GM12878 (cell line): ENCODE measurements around the gene SORCS2. TPM values are rescaled to one million over a fixed set of nuclear protein-coding genes. Genes with fewer than 3 reads are reported as not detected.
A peak's percentile ranks its signal among the peaks of the same experiment; 100 is the strongest.

Experiments used
- ATAC-seq: fragments of 200-7000 bp; cut with Tn5 transposase; 3 replicates; pipeline ENCODE4 v1.9.1; 2020; ENCODE audit warnings: mild to moderate bottlenecking, moderate library complexity
- BruUV-seq: library from RNA; stranded (reverse); fragments of 400-500 nt; replicated peaks from 2 replicates; lab custom pipeline; 2021; lab: Mats Ljungman, UMichigan
- CTCF ChIA-PET: fragments of 300-600 bp; sonication (Branson Sonifier 250); formaldehyde crosslinking; extraction: SDS; loops from one replicate; lab custom pipeline; 2021; ENCODE audit warnings: inconsistent platforms; lab: Yijun Ruan, JAX
- POLR2A ChIA-PET: fragments of 350-600 bp; formaldehyde crosslinking; extraction: SDS; loops from one replicate; lab custom pipeline; 2021; ENCODE audit warnings: inconsistent platforms; lab: Charles Lee
- RAD21 ChIA-PET: fragments of 300-600 bp; sonication (Branson Sonifier 250); formaldehyde crosslinking; loops from one replicate; lab custom pipeline; 2023; ENCODE audit warnings: antibody characterized with exemption; ENCODE audit not compliant: unreplicated experiment; lab: Charles Lee
- SMC1A ChIA-PET: fragments of 300-600 bp; sonication (Branson Sonifier 250); formaldehyde crosslinking; loops from one replicate; lab custom pipeline; 2023; ENCODE audit not compliant: unreplicated experiment, uncharacterized antibody; lab: Charles Lee
- DNase-seq: peaks from one replicate; pipeline ENCODE4 v3.0.0-alpha.2; 2011; ENCODE audit warnings: low read depth, low spot score
- FAIRE-seq: peaks from 3 replicates; lab custom pipeline; 2011; peaks lifted over from hg19 to GRCh38; lab: Jason Lieb, UNC
- H2AFZ ChIP-seq: 2 replicates; pipeline ENCODE4 v1.6.0; 2011; ENCODE audit warnings: low read depth, low read length, control low read depth; ENCODE audit not compliant: control insufficient read depth
- H3K27ac ChIP-seq: 2 replicates; pipeline ENCODE4 v1.5.1; 2011; ENCODE audit warnings: control low read depth; ENCODE audit not compliant: control insufficient read depth, insufficient read depth
- H3K27me3 ChIP-seq, 2 experiments: replicated peaks in 1 of 2; 2 replicates each; pipeline versions ENCODE4 v1.6.0 to v1.6.1; 2011; ENCODE audit warnings: low read length in 1 of 2; ENCODE audit not compliant: control insufficient read depth in 2 of 2, insufficient read depth in 2 of 2
- H3K36me3 ChIP-seq, 2 experiments: 2 replicates each; pipeline ENCODE4 v1.5.1; 2011; ENCODE audit warnings: low read length in 1 of 2; ENCODE audit not compliant: control insufficient read depth in 2 of 2, insufficient read depth in 2 of 2
- H3K4me1 ChIP-seq: 2 replicates; pipeline ENCODE4 v1.6.1; 2011; ENCODE audit warnings: mild to moderate bottlenecking, low read length, moderate library complexity, mixed read lengths; ENCODE audit not compliant: control insufficient read depth, insufficient read depth
- H3K4me2 ChIP-seq: 2 replicates; pipeline ENCODE4 v1.6.0; 2011; ENCODE audit warnings: control low read depth; ENCODE audit not compliant: control insufficient read depth, insufficient read depth
- H3K4me3 ChIP-seq: fragments of 200-600 bp; sonication (generic); 2 replicates; pipeline ENCODE4 v1.5.1; 2016
- H3K79me2 ChIP-seq: 2 replicates; pipeline ENCODE4 v1.6.0; 2011; ENCODE audit warnings: low read length; ENCODE audit not compliant: control insufficient read depth, insufficient read depth
- H3K9ac ChIP-seq: 2 replicates; pipeline ENCODE4 v1.8.0; 2011; ENCODE audit warnings: low read length, control low read depth, mixed read lengths; ENCODE audit not compliant: control insufficient read depth, insufficient read depth
- H3K9me3 ChIP-seq: replicated peaks from 3 replicates; pipeline ENCODE4 v1.5.1; 2011; ENCODE audit warnings: mild to moderate bottlenecking, low read length; ENCODE audit not compliant: control insufficient read depth, insufficient read depth
- H4K20me1 ChIP-seq: 2 replicates; pipeline ENCODE4 v1.6.0; 2011; ENCODE audit not compliant: control insufficient read depth, insufficient read depth
- CTCF ChIP-seq, 3 experiments: IDR thresholded peaks in 2 of 3; conservative IDR thresholded peaks in 1 of 3; 2 replicates each; pipeline ENCODE4 v1.5.1; 2011; ENCODE audit warnings: low read depth in 3 of 3, low read length in 3 of 3, mild to moderate bottlenecking in 3 of 3, control low read depth in 2 of 3, moderate library complexity in 2 of 3, inconsistent platforms in 1 of 3, mixed read lengths in 1 of 3; ENCODE audit not compliant: control insufficient read depth in 2 of 3, insufficient read depth in 1 of 3; ENCODE audit errors: extremely low read depth in 1 of 3
- ESRRA ChIP-seq: IDR thresholded peaks from 2 replicates; pipeline ENCODE4 v1.6.1; 2012; ENCODE audit warnings: mild to moderate bottlenecking, low read length, improper control_type of control experiment
- RAD21 ChIP-seq: IDR thresholded peaks from 2 replicates; pipeline ENCODE4 v1.6.1; 2011; ENCODE audit warnings: mild to moderate bottlenecking, low read depth, low read length, moderate library complexity; ENCODE audit not compliant: insufficient read depth
- WGBS: methylation state at CpG from one replicate; pipeline ENCODE4 v1.1.6; 2016; ENCODE audit warnings: low lambda C conversion rate; ENCODE audit not compliant: insufficient replicate concordance, insufficient coverage; ENCODE audit errors: missing lambda C conversion rate; 5-methylcytosine and 5-hydroxymethylcytosine counted together
- in situ Hi-C: fragments of 300-500 bp; cut with MboI; formaldehyde crosslinking; loops from 9 replicates; pipeline ENCODE4 v1.14.3; 2018; ENCODE audit warnings: mixed read lengths
- intact Hi-C: fragments of 100-400 bp; cut with micrococcal nuclease; formaldehyde crosslinking; loops from one replicate; pipeline ENCODE4 v1.14.2; 2022; ENCODE audit not compliant: unreplicated experiment
- polyA plus RNA-seq, 11 experiments: library from polyadenylated mRNA; depleted of rRNA in 4 of 11; unstranded in 6 of 11; stranded (reverse) in 5 of 11; fragments of >200 nt; fragmentation: Nextera tagmentation in 4 of 11; fragmentation: Illumina TruSeq in 1 of 11; extraction: Ambion mirVana in 4 of 11; extraction: Trizol in 1 of 11; gene quantifications; 1 replicate in 1 of 11; 2 replicates in 10 of 11; pipeline versions ENCODE4 v1.2.1 to v1.2.3, GENCODE V29; 2011 to 2016; ENCODE audit warnings: inconsistent platforms in 2 of 11, missing spikeins in 2 of 11, low read depth in 1 of 11
- total RNA-seq, 4 experiments: library from RNA; depleted of rRNA in 3 of 4; stranded (reverse); fragments of >200 nt in 3 of 4; fragmentation: Illumina TruSeq in 1 of 4; extraction: Trizol in 1 of 4; gene quantifications; 2 replicates each; pipeline versions ENCODE4 v1.2.1 to v1.2.3, GENCODE V29; 2013 to 2021

SORCS2 gene
- total and polyA plus RNA-seq, 10 of the 15 experiments (the other 5 are each of a cell fraction or from before 2014, with no cell fraction given), result 0.01 to 0.15 (median 0.05) TPM; not detected in 5

- DNase-seq, result no peak
- no TSS peak for BruUV-seq
- no peaks in the 10 kb centered on the region for H3K79me2 ChIP-seq
- no peak overlapping the region for H2AFZ ChIP-seq
- 20% methylated on average over 33 of the region's 33 CpGs for WGBS
- H3K27ac ChIP-seq, result no peak overlapping the region
- peaks cover 0 to 4% of the 10 kb centered on the region in 2 experiments; a peak in 2 of 4 replicates for H3K27me3 ChIP-seq
- H3K36me3 ChIP-seq, result no peaks in the 10 kb centered on the region
- H3K4me1 ChIP-seq, result no peaks in the 10 kb centered on the region
- in situ Hi-C loops, result loop anchor here (10.0 kb wide), 1 partner anchor 525 kb away; the partner anchor contains the start of gene SORCS2
- H3K9ac ChIP-seq, result no peak overlapping the region
- no peaks in the 10 kb centered on the region for H4K20me1 ChIP-seq
- H3K4me2 ChIP-seq, result no peak overlapping the region
- CTCF ChIA-PET, result interaction anchor here (1.1 to 1.2 kb wide), 2 partner anchors 17 to 82 kb away, joined by 3 to 4 read pairs; no protein-coding TSS in a partner anchor
- FAIRE-seq, result no peak
- TF ChIP-seq RAD21 (peak; percentile 50), CTCF (IDR thresholded peaks at IDR 0.05 in 2 of 3, conservative IDR thresholded peaks at IDR 0.05 in 1 of 3; ENCODE audit: control insufficient read depth in 2 of 3, extremely low read depth in 1 of 3, insufficient read depth in 1 of 3, low read depth in 3 of 3, low read length in 3 of 3) (peak; percentile 58 to 74 (median 64)), ESRRA (no peak)
- ATAC-seq, result peak; percentile 86
- no peaks in the 10 kb centered on the region for H3K9me3 ChIP-seq
- RAD21 ChIA-PET, result interaction anchor here (0.9 to 1.0 kb wide), 2 partner anchors 523 to 535 kb away, joined by 3 read pairs; no protein-coding TSS in a partner anchor
- POLR2A ChIA-PET, result no interaction called here
- intact Hi-C loops, result loop anchor here (10.0 kb wide), 1 partner anchor 535 kb away; no protein-coding TSS in a partner anchor
- H3K4me3 ChIP-seq, result no peak overlapping the region
- SMC1A ChIA-PET, result no interaction called here
Observed at GRCh38 chr4:7719354-7720174, 527.2 kb downstream of the SORCS2 start.
